DMS53 treated with DMSO at 0.1 percent for 48 hours (cell line): ENCODE data around the gene MCFD2.
"Not testable (repeated sequence)": the region's sequence is repeated elsewhere in the genome, so short reads cannot be mapped to it uniquely, and the experiment has no call there.

Source experiments
- DNase-seq: peaks from one replicate; lab custom pipeline; 2025; ENCODE audit not compliant: unreplicated experiment; lab: John Stamatoyannopoulos, UW

Gene MCFD2

GRCh38 chr2:46904908-46905678 lies 10.5 kb downstream of the MCFD2 start:
- not testable (repeated sequence) for DNase-seq

DNA sequence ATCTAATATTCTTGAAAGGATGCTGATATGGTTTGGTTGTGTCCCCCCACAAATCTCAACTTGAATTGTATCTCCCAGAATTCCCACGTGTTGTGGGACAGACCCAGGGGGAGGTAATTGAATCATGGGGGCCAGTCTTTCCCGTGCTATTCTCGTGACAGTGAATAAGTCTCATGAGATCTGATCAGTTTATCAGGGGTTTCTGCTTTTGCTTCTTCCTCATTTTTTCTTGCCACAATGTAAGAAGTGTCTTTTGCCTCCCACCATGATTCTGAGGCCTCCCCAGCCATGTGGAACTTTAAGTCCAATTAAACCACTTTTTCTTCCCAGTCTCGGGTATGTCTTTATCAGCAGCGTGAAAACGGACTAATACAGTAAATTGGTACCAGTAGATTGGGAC lies 12.6 kb downstream of the MCFD2 start:
- DNase-seq = not testable (repeated sequence)

DNA sequence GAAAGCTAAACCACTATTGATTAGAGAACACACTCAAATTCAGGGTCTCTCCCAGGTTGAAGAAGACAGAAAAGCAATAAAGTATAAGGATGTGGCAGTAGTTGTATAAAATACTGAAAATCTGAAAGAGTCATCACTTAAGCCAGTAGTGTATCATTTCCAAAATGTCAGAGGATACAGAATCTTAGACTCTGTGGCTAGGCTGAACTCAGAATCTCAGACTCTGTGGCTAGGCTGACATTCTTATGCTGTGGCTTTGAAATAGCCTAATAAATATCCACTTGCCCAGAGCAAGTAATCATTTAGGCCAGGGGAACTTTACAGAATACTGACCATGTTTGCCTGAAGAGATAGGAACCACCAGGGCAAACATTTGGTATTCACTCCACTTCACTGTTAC lies 13.1 kb downstream of the MCFD2 start:
- no peak for DNase-seq

GRCh38 chr2:46901611-46902010 lies 14.0 kb downstream of the MCFD2 start:
- DNase-seq = no peak

- no peak for DNase-seq
Observed at GRCh38 chr2:46900381-46900780, 15.2 kb downstream of the MCFD2 start.

DNA sequence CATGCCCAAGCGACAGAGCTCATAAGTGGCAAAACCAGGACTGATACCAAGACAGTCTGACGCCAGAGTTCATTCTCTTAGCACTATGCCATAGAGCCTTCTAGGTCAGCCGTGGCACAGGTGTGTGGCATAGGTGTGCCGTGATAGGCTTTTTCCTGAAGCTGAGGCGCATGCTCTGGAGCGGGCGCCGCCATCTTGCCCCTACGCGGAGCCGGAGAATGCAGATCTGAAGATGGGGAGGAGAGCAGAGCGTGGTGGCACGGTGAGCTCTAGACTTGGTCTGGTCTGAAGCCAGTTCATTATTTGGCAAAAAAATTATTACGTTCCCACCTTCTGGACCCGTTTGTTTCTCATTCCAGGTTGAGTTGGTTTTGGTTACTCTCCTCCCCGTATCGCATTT lies 16.6 kb downstream of the MCFD2 start:
- no peak for DNase-seq

GRCh38 chr2:46898024-46898423 lies 17.6 kb downstream of the MCFD2 start:
- DNase-seq = no peak

GRCh38 chr2:46893269-46893939 lies 22.2 kb downstream of the MCFD2 start:
- DNase-seq = no peak

- no peak for DNase-seq
Observed at GRCh38 chr2:46891956-46892553, 23.6 kb downstream of the MCFD2 start.

DNA sequence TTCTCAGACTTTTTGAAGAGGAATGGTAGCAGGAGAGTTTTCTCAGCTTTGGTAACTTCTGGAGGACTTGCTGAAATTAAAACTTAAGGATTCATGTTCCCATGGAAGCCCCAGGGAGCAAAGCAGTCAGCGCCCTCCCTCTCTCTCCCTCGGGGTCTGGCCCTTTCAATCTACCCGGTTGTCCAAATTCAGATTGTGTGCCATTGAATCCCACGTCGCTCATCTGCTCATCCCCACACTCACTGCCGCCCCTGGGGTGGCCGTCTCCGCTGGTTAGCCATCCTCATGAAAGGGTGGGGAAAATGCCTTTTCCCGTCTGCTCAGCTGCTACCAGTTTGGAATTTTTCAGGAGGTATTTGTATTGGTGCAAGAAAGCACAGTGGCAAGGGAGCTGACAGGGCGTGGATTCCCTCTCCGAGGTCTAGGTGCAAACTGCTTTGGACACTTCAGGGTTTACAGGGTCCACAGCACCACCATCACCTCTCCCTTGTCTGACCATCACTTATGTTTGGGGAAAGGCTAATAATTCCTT lies 27.1 kb downstream of the MCFD2 start:
- DNase-seq = no peak

- no peak for DNase-seq
Observed at GRCh38 chr2:46887028-46887885, 28.3 kb downstream of the MCFD2 start.

DNA sequence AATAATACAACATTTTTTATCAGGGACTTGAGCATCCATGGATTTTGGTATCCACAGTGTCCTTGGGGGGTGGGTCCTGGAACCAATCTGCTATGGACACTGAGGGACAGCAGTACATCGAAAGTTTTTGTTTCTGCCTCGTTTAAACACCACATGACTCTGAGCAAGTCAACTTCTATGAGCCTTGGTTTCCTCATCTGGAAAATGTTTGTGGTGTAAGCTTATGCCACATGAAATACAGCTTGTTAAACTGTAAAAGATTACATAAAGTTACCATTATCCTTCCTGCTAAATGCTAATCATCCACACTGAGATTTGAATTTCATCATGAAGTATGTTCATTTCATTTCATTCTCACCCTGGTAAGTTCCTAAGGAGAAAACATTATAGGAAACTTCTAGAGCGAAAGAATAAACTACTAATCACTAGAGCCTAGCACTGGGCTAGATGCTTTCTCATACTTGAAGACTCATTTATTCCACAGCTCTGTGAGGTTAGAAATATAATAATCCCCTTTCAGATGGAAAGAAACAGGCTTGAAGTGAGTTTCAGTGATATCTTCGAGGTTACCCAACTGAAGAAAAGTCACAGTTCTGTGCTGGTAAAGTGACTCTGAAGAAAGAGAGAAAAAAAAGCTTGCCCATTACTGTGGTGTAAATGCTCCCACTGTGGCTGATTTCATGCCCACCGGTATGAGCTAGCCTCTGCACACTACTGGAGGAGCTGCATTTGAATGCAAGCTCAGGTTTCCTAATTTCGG lies 29.2 kb downstream of the MCFD2 start:
- DNase-seq = no peak

DNA sequence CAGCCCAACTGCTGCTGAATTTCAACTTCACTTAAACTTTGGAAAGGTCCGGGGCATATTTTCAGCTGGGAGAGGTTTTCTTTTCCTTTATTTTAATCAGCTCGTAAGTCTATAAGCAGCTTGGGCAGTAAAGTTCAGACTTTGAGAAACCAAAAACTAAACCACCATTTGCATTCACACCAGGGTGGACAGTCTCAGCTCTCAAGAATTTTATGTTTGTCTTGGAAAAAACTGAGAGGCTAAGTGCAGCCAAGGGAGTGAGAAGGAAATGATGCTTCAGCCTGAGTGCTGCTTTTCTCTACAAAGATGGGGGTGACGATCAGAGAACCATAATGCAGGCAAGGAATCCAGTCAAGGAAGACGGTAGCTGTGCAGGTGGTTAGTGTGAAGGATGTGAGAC lies 30.2 kb downstream of the MCFD2 start:
- no peak for DNase-seq

GRCh38 chr2:46879511-46879910 lies 36.1 kb downstream of the MCFD2 start:
- no peak for DNase-seq

GRCh38 chr2:46878886-46879285 lies 36.7 kb downstream of the MCFD2 start:
- DNase-seq = no peak

DNA sequence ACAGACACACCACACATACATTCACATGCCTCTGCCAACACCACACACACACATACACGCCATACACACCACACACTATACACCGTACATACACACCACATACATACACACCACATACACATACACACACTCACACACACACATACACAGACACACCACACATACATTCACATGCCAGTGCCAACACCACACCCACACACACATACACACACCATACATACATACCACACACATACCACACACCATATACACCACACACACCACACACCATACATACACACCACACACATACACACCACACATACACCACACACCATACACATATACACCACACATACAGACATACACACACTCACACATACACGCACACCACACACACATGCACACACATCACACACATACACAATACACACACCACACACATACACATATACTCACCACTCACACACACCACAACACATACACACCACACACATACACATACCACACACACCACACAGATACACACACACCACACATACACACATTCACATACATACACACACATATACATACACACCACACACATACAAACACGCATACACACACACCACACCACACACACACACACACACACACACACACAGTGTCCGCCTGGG lies 37.2 kb downstream of the MCFD2 start:
- no peak for DNase-seq

- no peak for DNase-seq
Observed at GRCh38 chr2:46877619-46878113, 37.9 kb downstream of the MCFD2 start.

- DNase-seq = peak; percentile 52
Observed at GRCh38 chr2:46876741-46877384, 38.7 kb downstream of the MCFD2 start.
